Epidermal melanocyte (primary cell): ENCODE measurements around the gene SH3BP5.
A peak's percentile ranks its signal among the peaks of the same experiment; 100 is the strongest.

ENCODE experiments used
- DNase-seq: peaks from one replicate; pipeline ENCODE4 v3.0.0; 2011; ENCODE audit warnings: low spot score; ENCODE audit not compliant: insufficient read length

Gene SH3BP5

GRCh38 chr3:15347737-15348110, 15.3 kb upstream of the SH3BP5 start:
- DNase-seq = no peak

GRCh38 chr3:15347063-15347736, 14.8 kb upstream of the SH3BP5 start:
- no peak for DNase-seq

GRCh38 chr3:15346516-15346915, 14.1 kb upstream of the SH3BP5 start:
- DNase-seq = no peak

GRCh38 chr3:15345608-15346137, 13.3 kb upstream of the SH3BP5 start:
- DNase-seq = no peak

- DNase-seq = no peak
Measured at GRCh38 chr3:15345066-15345607, 12.8 kb upstream of the SH3BP5 start.

- no peak for DNase-seq
Measured at GRCh38 chr3:15342945-15343344, 10.6 kb upstream of the SH3BP5 start.

GRCh38 chr3:15342246-15342645, 9.9 kb upstream of the SH3BP5 start:
- DNase-seq = no peak

- no peak for DNase-seq
Measured at GRCh38 chr3:15341030-15341726, 8.8 kb upstream of the SH3BP5 start.

GRCh38 chr3:15339786-15340215, 7.4 kb upstream of the SH3BP5 start:
- peak; percentile 53 for DNase-seq

GRCh38 chr3:15339001-15339400, 6.6 kb upstream of the SH3BP5 start:
- no peak for DNase-seq

GRCh38 chr3:15337963-15338362, 5.6 kb upstream of the SH3BP5 start:
- no peak for DNase-seq

GRCh38 chr3:15336057-15336456, 3.7 kb upstream of the SH3BP5 start:
- DNase-seq = no peak

- DNase-seq = no peak
Measured at GRCh38 chr3:15333956-15334263, 1.5 kb upstream of the SH3BP5 start.

- no peak for DNase-seq
Measured at GRCh38 chr3:15333099-15333955, 941 bp upstream of the SH3BP5 start.

GRCh38 chr3:15331606-15332404, 581 bp downstream of the SH3BP5 start:
- DNase-seq = no peak

- no peak for DNase-seq
Measured at GRCh38 chr3:15331072-15331605, 1.2 kb downstream of the SH3BP5 start.

- DNase-seq = no peak
Measured at GRCh38 chr3:15330031-15330596, 2.3 kb downstream of the SH3BP5 start.

- no peak for DNase-seq
Measured at GRCh38 chr3:15329046-15330005, 3.1 kb downstream of the SH3BP5 start.

GRCh38 chr3:15327941-15328340, 4.4 kb downstream of the SH3BP5 start:
- no peak for DNase-seq
